PC-9 (cell line): ENCODE data around the gene UNC5B.

Experiments
- CTCF ChIP-seq: fragments of 200-600 bp; sonication (generic); conservative IDR thresholded peaks from 2 replicates; pipeline ENCODE4 v1.6.1; 2017; ENCODE audit warnings: mixed run types, antibody characterized with exemption, mild to moderate bottlenecking, moderate library complexity
- EZH2 ChIP-seq: fragments of 200-600 bp; sonication (generic); IDR thresholded peaks from 2 replicates; pipeline ENCODE4 v1.8.0; 2017; ENCODE audit warnings: antibody characterized with exemption, low read depth

- no peak for TF ChIP-seq EZH2
- no peak for TF ChIP-seq CTCF
Measured at GRCh38 chr10:71254834-71255549, 42.6 kb downstream of the UNC5B start.
